MV-4-11 (cell line): ENCODE data around the gene ABCC4.

Experiments used
- DNase-seq: peaks from one replicate; lab custom pipeline; 2025; lab: John Stamatoyannopoulos, UW

ABCC4 gene

DNA sequence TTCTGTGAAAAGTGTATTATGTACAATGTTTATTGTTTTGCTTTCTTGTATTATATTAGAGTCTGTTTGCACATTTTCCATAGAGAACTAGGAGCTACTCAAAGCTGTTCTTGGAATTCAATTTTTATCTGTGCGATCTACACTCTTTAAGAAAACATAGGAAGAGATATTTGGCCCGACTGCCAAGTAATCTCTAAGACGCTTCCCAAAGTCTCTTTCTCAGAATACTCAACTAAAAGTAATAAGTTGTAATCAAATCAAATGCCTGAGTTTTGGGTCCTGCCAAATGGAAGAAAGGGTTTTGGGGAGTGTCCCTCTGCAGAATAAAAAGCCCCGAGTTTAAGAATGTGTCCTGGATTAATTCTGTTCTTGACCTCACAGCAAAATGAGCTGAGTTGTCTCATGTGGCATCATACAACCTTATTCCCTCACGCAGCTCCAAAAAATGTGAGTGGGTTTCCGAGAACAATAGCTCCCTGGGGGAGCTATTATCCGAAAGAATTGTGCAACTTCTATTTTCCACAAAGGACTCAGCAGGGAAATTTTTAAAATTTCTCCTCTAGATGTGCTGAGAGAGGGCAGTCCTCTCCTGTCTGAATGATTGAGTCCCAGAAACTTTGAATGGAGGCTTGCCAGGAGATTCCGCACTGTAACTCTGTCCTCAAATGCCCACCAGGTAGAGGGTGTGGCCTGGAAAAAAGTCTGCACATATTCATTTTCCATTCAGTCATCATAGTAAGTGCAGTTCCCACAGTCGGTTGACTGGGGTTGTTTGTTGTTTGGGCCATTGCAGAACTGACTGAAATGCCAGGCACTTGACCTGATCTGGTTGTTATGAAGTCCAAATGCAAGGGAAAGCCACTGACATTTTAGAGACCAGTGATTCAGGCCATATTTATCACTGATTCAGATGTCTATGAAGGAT, 309.0 kb downstream of the ABCC4 start:
- no peak for DNase-seq

DNA sequence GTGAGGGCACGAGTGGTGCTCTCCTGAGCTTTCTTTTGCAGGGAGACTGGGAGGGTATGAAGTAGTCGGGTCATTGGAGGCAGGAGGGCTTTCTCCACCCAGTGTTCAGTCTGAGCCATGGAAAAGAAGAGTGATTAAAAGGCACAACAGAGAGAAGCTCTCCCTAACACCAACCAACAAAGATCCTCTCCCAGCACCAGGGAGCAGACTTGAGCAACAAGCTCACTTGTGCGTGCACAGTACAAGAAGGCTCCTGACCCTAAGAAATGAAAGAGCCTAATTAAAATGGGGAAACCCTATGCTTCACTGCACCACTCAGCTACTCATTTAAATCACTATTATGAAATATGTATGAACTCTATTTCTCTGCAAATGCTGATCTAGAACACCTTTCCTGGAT, 312.6 kb downstream of the ABCC4 start:
- no peak for DNase-seq

DNA sequence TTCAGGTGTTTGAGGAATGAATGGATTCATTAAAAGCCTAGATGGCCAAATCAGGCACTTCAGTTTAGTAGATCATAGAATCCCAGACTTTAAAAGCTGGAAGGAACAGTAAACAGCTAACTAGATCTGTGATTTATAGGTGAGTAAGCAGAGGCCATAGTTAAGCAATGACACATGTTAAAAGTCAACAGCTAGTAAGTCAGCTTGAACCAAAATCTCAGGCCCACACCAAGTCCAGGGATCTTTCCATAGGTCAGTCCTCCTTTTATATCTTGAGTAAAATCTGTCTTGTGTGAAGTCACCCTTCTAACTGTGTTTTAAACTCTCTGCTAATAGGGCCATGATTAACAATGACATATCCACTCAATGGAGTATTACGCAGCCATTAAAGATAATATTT, 313.4 kb downstream of the ABCC4 start:
- DNase-seq = no peak

DNA sequence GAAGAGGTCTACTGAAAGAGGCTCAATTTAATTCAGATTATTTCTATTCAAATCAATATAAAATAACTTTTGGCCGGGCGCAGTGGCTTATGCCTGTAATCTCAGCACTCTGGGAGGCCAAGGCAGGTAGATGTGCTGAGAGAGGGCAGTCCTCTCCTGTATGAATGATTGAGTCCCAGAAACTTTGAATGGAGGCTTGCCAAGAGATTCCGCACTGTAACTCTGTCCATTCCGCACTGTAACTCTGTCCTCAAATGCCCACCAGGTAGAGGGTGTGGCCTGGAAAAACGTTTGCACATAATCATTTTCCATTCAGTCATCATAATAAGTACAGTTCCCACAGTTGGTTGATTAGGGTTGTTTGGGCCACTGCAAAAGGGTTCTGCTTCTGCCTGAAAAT, 314.2 kb downstream of the ABCC4 start:
- no peak for DNase-seq

DNA sequence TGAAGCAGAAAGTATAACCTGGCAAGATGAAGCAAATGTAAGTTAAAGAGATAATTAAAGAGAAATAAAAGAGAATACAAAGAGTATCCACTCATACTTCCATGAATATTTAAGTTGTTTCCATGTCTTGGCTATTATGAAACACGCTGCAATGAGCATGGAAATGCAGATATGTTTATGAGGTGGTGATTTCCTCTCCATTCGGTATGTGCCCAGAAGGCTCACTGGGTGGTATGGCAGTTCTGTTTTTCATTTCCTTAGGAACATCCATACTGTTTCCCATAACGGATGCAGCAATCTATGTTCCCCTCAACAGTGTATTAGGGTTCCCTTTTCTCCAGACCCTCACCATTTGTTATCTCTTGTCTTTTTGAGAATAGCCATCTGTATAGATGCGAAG, 316.3 kb downstream of the ABCC4 start:
- no peak for DNase-seq

DNA sequence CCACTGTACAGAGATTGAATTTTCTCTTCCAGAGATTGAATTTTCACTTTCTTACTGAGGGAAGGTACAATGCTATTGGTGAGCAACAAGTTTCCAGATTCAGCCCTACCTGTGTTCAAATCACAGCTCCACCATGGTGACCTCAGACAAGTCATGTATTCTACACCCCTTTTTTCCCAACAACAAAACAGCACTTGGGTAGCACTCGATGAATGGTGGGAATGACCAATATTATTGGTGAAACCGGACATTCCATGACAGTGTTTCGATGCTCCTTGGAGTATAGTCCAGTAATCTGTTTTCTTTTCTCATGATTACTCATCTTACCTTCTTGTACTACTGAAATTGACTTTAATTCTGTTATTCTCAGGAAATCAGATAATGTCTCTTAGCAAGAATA, 322.7 kb downstream of the ABCC4 start:
- no peak for DNase-seq

DNA sequence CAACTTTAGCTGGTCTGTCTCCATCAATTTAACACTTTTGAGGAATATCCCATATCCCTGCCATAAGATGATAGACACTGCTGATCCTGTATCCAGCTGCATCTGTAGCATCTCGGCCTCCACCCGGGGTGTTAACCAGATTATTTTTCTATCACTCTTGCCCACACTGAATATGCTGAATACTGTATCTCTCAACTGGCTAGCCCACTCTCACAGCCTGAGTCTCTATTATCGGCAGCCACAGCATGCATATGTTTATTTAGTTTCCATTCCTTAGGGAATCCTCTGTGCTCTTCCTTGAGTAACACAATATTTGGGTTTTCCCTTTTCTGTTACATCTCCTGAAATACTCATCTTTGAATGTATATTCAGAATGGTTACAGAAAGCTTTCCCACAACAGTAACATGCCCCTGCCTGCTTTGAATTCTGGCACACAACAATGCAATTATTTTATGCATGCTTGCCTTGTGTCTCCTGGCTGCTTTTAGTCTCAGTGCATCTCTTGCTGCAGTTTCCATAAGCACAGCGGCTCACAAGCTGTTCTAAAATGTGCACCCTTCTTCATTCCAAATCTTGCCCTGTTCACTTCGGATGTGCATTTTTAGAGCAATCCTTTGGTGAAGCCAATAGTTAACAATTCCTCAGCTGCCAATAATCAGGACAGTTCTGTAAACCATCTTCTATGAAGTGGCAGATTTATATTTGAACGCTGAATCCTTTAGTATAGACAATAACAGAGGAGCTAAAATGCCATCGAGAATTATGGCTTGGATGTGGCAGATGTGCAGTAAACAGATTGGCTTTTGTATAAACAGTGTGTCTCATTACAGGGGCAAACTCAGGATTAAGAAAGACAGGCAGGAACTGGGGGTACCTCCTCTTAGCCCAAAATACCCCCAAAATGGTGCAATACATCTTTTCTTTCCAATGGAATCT, 327.0 kb downstream of the ABCC4 start:
- DNase-seq = no peak

DNA sequence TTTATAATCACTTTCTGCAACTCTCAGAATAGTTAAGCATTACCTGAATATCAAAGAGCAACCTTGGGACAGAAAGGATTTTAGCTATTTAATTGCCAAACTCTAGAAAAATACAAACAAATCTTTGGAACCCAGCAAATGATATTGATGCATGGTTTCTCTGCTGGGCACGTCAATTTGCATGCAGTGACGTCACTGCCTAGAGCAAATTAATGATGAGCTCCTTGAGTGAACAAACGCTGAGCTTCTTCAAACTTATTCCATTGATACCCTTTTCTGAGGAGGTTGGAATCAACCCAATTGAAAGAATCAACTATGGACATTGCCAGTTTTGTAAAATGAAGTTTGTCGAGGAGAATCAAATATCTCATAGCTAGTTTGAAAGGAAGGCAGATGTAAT, 329.0 kb downstream of the ABCC4 start:
- no peak for DNase-seq
